HUES6 (cell line): ENCODE measurements around the gene RNF123.
"Not testable (repeated sequence)": the region's sequence is repeated elsewhere in the genome, so short reads cannot be mapped to it uniquely, and the experiment has no call there.

Experiments used
- H3K27ac ChIP-seq: 2 replicates; pipeline ENCODE4 v1.7.0; 2013; ENCODE audit warnings: low read depth, mild to moderate bottlenecking, low read length, inconsistent platforms
- H3K27me3 ChIP-seq: 2 replicates; pipeline ENCODE4 v1.6.1; 2013; ENCODE audit warnings: low read length; ENCODE audit not compliant: control insufficient read depth, insufficient read depth
- H3K36me3 ChIP-seq: 2 replicates; pipeline ENCODE4 v1.6.1; 2013; ENCODE audit warnings: low read length; ENCODE audit not compliant: control insufficient read depth, insufficient read depth
- H3K4me1 ChIP-seq: 2 replicates; pipeline ENCODE4 v1.6.1; 2013; ENCODE audit warnings: low read length; ENCODE audit not compliant: control insufficient read depth, insufficient read depth
- H3K4me3 ChIP-seq: 2 replicates; pipeline ENCODE4 v1.5.1; 2013; ENCODE audit warnings: low read depth, low read length
- H3K9ac ChIP-seq: one replicate; pipeline ENCODE4 v1.6.1; 2013; ENCODE audit warnings: mild to moderate bottlenecking, low read length
- H3K9me3 ChIP-seq: 2 replicates; pipeline ENCODE4 v1.6.1; 2013; ENCODE audit warnings: low read depth, low read length; ENCODE audit not compliant: control insufficient read depth, insufficient read depth

Gene RNF123

DNA sequence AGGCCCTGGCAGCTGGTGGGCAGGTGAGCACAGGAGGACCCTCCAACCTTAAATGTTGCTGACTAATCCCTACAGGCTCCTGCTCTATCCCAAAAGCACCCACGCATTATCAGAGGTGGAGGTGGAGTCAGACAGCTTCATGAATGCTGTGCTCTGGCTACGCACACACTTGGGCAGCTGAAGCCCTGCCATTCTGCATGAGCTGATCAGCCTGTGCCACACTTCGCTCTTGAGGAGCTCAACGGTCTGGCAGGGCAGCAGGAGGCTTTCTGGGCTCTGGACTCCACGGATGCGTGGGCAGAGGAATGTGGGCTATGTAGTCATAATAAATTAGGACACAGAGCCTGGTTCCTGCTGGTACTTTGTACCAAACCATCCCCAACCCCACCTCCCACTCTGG is 6.2 kb upstream of the RNF123 start:
- Histone ChIP-seq H3K27ac (no peak overlapping the region), H3K36me3 (peaks cover 64% of the 10 kb centered on the region), H3K4me3 (no peak overlapping the region), H3K9me3 (no peaks in the 10 kb centered on the region), H3K27me3 (no peaks in the 10 kb centered on the region), H3K9ac (no peak overlapping the region), H3K4me1 (peaks cover 2% of the 10 kb centered on the region; the same call in 1 of the 2 replicates)

DNA sequence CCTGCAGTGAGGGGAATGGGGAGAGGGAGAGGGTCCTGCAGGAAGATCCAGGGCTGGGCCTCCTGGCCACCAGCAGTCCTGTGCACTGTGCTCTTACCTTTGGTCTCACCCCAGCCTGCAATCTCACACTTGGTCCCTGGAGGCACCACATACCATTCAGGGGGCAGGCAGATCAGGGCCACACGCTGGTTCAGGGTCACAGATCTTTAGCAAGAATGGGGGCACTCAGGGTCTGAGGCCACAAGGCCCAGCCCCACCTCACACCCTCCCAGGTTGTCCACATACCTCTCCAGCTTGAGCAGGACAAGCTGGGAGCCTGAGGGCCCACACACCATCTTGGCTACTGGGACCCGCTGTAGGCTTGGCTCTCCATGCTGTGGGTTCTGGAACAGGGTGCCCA is 4.9 kb upstream of the RNF123 start:
- H3K4me3 ChIP-seq, H3K9me3 ChIP-seq, H3K27ac ChIP-seq, H3K4me1 ChIP-seq, H3K9ac ChIP-seq, H3K27me3 ChIP-seq: not testable (repeated sequence)
- H3K36me3 ChIP-seq = peaks cover 51% of the 10 kb centered on the region

DNA sequence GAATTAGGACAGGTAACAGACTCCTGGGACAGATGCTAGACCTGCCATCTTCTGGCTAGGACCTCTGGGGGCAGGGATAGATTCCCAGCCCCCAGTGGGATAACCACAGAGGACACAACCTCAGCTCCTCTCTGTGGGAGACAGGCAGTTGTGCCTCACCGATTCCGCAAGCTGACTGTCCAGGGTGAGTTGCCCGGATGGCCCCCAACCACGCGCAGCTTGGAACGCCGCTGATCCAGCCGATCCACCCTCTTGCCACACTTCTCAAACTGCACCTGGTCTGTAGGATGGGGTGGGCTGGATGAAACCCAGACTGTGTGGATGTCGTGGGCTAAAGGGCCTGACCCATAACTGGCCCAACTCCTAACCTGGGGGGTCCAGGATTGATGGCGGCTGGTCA is 4.3 kb upstream of the RNF123 start:
- H3K27me3 ChIP-seq, H3K9me3 ChIP-seq, H3K4me1 ChIP-seq, H3K27ac ChIP-seq, H3K9ac ChIP-seq: not testable (repeated sequence)
- Histone ChIP-seq H3K36me3 (peaks cover 45% of the 10 kb centered on the region), H3K4me3 (peak overlapping the region; percentile 76; the same call in 1 of the 2 replicates)

DNA sequence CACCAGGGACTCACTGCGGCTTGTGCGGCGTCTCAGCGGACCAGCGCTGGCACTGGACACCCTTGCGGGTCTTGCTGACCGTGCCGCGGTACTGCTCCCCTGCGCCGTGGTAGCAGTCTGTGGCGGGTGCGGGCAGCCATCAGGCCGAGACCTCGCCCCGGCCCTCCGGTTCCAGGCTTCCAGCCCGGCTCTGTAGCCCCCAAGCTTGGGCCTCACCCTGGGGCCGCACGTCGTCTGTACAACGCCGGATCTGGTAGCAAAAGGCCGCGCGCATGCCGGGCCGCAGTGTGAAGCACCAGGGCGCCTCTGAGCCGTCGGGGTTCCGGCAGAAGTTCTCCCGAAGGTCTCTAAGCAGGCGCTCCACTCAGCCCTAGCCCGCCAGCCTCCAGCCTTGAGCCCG is 3.5 kb upstream of the RNF123 start:
- Histone ChIP-seq H3K36me3 (peaks cover 37% of the 10 kb centered on the region), H3K4me3 (peak overlapping the region; percentile 76)
- H3K27ac ChIP-seq, H3K27me3 ChIP-seq, H3K4me1 ChIP-seq, H3K9me3 ChIP-seq, H3K9ac ChIP-seq: not testable (repeated sequence)

DNA sequence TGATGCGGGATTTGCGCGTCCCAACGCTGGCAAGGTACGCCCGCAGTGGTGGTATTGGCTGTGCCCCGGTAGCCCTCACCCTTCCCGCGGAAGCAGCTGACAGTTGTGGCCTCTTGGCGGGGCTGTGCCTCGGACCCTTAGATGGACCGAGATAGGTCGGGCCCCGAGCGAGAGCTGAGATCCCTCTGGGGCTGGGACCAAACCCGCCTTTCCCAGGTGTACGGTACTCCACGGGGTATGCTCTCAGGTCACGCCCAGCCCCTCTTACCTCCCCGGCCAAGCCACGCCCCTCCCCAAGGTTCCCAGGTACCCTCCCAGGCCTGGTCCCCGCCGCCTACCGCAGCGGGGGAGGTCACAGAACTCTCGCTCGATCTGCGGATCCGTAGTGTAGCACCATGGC is 3.0 kb upstream of the RNF123 start:
- H3K9ac ChIP-seq, H3K9me3 ChIP-seq, H3K27ac ChIP-seq, H3K4me1 ChIP-seq, H3K27me3 ChIP-seq: not testable (repeated sequence)
- peaks cover 32% of the 10 kb centered on the region for H3K36me3 ChIP-seq
- H3K4me3 ChIP-seq = peak overlapping the region; percentile 76

DNA sequence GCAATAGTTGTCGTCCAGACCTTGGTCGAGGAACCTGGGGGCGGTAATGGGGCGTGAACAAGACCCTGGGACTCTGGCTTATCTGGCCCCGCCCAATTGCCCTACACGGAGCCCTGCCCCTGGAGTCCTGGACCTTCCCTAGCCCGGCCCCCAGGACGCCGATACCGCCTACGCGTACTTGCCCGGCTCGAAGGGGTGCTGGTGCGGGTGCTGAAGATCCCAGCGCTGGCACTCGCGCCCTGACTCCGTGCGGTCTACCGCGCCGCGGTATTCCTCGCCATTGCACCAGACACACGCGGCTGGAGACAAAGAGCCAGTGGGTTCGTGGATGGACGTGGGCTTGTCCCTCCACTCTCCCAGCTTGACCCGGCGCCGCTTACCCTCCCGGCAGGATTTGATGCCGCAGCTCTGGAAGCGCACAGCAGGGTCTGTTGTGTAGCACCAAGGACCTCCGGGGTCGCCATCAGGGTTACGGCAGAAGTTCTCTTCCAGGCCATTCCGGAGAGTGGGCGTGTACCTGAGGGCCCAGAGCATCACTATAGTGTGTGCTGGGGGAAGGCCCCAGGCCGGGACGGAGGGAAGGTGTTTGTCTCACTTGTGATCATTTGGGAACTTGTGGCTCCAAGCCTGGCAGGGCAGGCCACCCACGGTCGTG is 2.5 kb upstream of the RNF123 start:
- H3K27me3 ChIP-seq, H3K9me3 ChIP-seq, H3K4me1 ChIP-seq: not testable (repeated sequence)
- Histone ChIP-seq H3K4me3 (peak overlapping the region; percentile 76), H3K9ac (peak overlapping the region; percentile 82), H3K36me3 (peaks cover 27% of the 10 kb centered on the region), H3K27ac (0 out of 2 replicates have a peak overlapping the region, but pooled peaks have one; percentile 36)

DNA sequence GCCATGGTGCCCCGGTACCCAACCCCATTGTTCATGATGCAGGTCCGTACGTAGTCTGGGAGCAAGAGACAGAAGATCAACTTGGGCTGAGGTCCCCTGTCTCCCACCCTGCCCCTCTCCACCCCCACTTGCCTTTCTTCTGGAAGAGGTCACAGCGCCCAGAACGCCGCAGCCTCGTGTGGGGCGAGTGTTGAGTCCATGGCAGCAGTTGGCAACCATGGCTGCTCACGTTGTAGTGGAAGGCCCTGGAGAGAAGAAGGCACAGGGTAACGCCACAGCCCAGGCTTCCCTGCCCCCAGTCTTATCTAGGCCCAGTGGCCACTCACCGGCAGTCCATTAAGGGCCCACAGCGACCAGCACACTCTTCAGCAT is 1.9 kb upstream of the RNF123 start:
- H3K9me3 ChIP-seq, H3K9ac ChIP-seq, H3K27me3 ChIP-seq, H3K4me1 ChIP-seq, H3K27ac ChIP-seq: not testable (repeated sequence)
- H3K36me3 ChIP-seq = peaks cover 22% of the 10 kb centered on the region
- peak overlapping the region; percentile 76 for H3K4me3 ChIP-seq

DNA sequence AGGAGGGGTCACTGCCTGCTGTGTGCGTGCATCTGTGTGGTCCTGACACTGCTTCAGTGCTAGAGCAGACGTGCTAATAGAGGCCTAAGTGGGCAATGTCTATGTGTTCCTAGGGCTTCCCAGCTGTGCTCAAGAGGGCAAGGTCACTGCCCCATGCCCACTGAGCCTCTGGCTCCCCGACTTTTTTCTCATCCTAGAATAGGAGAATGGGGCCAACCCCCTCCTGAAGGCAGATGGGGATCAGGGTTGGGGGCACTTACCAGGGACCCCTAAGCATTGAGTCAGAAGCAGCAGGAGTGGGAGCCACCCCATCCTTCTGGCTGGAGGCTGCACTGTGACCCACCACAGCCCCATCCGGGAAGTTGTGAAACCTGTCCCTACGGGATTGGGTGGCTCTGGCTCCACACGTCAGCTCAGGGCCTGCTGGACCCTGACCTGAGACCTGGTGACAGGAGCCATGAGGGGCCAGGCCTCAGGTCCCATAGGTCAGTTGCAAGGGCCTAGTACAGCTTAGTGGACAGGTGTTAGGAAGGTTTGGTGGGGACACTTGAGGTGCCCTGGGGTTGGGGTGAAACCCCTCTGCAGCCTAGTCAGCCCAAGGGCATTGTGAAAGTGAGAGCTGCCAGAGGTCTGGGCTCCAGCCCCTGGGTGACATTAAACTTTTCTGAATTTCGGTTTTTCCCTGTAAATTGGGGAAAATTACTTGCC is 865 bp upstream of the RNF123 start:
- Histone ChIP-seq H3K4me3 (peak overlapping the region; percentile 86), H3K36me3 (peaks cover 11% of the 10 kb centered on the region), H3K9ac (peak overlapping the region; percentile 84)
- not testable (repeated sequence) for H3K27ac ChIP-seq, H3K27me3 ChIP-seq, H3K4me1 ChIP-seq, H3K9me3 ChIP-seq

DNA sequence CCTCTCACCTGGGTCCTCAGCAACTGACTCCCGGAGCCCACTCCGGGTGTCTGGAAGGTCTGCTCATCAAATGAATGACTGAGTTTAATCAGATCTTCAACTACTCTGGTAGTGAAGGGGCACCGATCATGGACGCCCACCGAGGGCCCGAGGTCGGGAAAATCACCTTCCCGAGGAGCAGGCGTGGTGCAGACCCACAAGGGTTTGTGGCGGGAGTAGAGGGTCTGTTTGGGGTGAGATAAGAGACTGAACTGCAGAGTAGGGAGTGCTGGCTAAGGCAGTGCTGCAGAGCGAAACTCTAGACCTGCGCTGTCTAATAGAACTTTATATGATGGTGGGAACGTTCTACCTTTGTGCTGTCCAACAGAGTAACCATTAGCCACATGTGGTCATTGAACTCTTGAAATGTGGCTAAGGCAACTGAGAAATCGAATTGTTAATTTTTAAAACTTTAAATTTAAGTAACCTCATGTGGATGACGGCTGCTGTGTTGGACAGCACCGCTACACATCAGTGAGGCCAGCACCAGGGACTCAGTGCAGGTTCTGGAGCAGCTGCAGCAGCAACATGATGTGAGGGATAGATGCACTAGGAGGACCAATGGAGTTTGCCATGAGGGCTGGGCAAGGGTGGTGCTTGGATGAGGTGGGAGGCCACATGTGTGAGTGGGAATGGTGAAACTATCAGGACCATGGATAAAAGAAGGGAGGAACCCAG is 709 bp downstream of the RNF123 start:
- Histone ChIP-seq H3K9ac (peak overlapping the region; percentile 79), H3K4me3 (peak overlapping the region; percentile 86)
- not testable (repeated sequence) for H3K27me3 ChIP-seq, H3K27ac ChIP-seq, H3K36me3 ChIP-seq, H3K9me3 ChIP-seq, H3K4me1 ChIP-seq

DNA sequence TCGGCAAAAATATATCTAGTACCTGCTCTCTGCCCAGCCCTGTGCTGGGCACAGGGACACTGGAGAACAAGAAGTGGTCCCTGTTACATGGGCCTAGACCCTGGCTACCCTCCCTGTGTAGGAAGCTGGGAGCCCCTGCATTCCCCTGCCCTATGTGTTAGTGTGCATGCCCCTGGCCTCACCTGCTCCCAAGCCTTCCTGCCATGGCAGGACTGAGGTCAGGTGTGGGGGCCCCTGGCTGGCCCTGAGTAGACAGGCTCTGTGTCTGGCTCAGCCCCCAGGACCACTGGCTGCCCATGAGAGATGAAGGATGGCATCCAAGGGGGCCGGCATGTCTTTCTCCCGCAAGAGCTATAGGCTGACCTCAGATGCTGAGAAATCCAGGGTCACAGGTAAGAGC is 1.5 kb downstream of the RNF123 start:
- H3K36me3 ChIP-seq, H3K9me3 ChIP-seq, H3K9ac ChIP-seq, H3K27ac ChIP-seq, H3K4me3 ChIP-seq, H3K4me1 ChIP-seq, H3K27me3 ChIP-seq: not testable (repeated sequence)

DNA sequence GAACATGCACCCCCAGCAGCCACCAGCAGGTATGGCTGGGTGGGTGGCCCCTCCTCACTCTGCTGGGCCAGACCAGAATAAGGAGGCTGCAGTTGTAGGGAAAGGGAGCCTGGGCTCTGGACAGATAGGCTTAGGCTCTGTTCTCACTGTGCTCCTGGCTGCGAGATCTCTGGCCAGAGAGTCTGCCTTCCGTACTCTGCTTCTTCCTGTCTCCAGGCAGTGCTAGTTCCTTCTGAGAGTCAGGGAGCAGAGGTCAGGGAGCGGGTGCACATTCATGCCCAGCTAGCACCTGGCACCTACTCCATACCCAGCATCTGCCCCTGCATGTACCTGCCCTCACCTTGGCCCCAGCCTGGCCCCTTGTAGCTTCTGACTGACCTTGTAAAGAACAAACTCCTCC is 2.1 kb downstream of the RNF123 start:
- H3K36me3 ChIP-seq, H3K4me3 ChIP-seq, H3K9ac ChIP-seq, H3K27me3 ChIP-seq, H3K9me3 ChIP-seq, H3K27ac ChIP-seq, H3K4me1 ChIP-seq: not testable (repeated sequence)
